NCI-H128 (cell line): ENCODE results near the gene PTPN4.
"Not testable (repeated sequence)": the region's sequence is repeated elsewhere in the genome, so short reads cannot be mapped to it uniquely, and the experiment has no call there.

Experiments
- DNase-seq: peaks from one replicate; lab custom pipeline; 2025; ENCODE audit not compliant: unreplicated experiment; lab: John Stamatoyannopoulos, UW

The PTPN4 gene

DNA sequence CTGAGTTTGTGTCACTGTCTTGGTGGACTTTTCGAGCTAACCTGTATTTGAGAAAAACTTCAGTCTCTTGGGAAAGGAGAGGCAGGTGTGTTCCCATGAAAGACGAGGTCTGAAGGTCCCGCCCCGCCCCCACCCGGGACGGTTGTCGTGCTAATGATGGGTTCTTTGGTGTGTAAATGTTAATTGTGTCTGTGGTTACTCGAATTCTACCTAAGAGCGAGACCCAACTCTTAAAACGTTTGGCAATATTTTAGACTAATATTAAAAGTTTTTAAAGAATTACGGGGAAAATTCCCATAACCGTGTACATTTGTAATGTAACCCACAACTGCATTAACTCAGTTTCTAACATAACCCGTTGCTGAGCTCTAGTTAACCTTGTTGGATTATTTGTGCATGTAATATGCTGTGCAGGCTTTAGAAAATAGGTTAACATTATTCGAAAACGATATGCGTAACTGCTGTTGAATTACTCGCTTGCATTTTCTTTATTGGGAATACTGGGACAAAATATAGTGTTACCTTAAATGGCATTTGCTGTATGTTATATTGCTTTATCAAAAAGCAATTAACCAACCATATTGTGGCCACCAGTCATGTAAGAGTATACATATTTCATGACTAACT lies 254.0 kb downstream of the PTPN4 start:
- DNase-seq: no peak

DNA sequence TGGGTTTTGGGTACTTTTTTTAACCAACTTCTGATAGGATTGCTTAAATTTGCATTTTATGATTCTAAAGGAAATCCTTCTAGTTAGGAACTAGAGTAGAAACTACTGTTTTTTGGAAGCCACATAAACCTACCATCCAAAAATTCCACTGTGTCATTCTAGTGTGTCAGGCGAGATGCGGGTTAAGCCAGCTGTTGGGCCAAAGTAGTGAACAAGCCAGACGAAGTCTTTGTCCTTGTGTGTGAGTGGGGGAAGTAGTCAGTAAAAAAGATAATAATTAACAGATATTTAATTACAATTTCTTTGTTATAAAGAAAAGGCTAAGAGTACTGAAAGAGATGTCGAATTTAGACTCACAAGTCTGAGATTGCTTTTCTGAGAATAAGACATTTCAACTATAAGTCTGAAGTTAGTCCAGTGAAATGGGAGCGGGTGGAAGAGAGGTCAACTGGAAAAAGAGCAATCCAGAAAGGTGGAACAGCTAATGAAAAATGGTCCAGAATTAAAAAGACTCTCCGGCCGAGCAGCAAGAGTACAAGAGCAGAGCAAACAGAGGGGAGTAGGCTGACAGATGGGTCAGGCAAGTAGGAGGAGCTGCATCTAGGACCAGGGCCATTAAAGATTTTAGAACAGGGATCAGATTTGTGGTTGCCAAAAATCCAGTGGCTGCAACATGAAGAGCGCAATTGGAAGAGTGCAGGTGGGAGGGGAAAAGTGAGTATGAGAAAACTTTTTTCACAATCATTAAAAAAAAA lies 254.7 kb downstream of the PTPN4 start:
- no peak for DNase-seq

- DNase-seq: no peak
These were observed 257.1 kb downstream of the PTPN4 start for GRCh38 chr2:120016800-120017199.

GRCh38 chr2:120017201-120017600 lies 257.5 kb downstream of the PTPN4 start:
- no peak for DNase-seq

DNA sequence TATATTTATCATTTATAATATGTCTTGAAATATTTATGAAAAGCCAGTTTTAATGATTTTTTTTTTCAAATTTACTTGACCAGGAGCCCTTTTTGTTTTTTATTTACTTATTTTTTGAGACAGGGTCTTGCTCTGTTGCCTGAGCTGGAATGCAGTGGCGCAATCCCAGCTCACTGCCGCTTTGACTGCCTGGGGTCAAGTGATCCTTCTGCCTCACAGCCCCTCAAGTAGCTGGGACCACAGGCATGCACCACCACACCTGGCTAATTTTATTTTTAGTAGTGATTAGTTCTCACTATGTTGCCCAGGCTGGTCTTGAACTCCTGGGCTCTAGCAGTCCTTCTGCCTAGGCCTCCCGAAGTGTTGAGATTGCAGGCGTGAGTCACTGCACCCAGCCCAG lies 258.8 kb downstream of the PTPN4 start:
- no peak for DNase-seq

DNA sequence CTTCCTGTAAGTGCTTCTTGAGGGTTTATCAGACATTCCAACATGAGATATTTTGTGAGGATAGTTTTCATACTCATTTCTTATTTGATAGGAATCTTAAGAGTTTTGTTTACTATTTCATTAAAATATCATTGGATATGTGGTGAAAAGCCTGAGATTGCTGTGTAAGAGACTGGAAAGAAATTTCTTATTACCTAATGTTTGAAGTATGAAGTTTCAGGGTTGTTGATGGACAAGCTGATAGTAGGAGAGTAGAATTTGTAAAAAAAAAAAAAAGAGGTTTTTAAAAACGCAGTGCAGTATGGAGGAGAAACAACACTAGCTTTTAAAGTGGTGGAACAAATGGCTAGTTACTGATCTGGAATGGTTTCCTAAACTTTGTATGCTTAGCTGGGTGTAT lies 260.8 kb downstream of the PTPN4 start:
- no peak for DNase-seq

GRCh38 chr2:120022505-120022904 lies 262.8 kb downstream of the PTPN4 start:
- DNase-seq: not testable (repeated sequence)

DNA sequence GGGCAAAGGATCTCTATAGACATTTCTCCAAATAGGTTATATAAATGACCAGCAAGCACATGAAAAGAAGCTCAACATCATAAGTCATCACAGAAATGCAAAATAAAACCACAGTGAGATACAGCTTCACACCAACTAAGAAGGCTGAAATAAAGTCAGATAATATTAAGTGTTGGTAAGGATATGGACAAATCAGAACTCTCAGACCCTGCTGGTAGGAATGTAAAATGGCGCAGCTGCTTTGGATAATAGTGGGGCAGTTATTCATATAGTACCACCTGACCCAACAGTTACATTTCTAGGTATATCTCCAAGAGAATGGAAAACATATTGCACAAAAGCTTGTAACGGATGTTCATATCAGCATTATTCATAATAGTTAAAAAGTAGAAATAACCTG lies 267.2 kb downstream of the PTPN4 start:
- no peak for DNase-seq

GRCh38 chr2:120028795-120029194 lies 269.1 kb downstream of the PTPN4 start:
- no peak for DNase-seq

DNA sequence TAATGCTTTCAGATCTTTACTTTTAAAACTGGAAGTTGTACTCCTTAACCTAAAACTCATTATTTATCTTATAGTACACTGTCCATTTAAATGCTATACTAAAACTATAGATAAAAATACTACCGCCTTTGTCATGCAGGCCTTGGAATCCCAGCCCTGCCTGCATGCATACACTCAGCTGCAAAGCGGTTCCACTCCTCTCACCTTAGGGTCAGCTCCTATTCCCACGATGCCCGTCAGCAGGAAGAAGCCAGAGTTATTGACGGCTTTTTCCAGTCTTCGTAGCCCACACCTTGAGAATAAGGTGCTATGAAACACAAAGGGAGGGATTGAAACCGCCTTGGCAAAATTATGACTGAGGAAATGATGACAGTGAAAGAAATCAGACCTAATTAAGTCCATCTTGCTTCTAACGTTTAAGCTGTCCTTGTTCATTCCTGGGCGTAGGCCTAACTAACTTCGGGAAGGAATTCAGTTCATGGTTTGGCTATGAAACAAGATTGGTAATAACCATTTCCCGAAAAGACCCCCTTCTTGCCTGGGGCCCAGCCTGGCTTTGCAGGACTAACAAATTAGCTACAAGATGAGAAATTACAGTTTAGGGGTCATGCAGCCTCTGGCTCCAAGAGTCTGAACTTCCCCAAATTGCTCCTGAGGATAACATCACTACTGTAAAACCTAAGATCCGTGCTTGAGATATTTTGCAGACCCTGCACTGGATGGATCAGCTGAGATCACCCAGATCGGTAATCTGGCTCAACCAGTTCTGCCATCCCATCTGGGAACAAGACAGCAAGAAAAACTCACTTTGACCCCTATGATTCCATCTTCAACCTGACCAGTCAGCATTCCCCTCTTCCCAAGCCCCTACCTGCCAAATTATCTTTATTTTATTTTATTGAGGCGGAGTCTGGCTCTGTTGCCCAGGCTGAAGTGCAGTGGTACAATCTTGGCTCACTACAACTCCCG lies 270.2 kb downstream of the PTPN4 start:
- no peak for DNase-seq

- no peak for DNase-seq
These were observed 272.6 kb downstream of the PTPN4 start for GRCh38 chr2:120032297-120032696.
